ENCODE data around the gene C19orf25. TPM values are rescaled to one million over a fixed set of nuclear protein-coding genes. Genes with fewer than 3 reads are reported as not detected.

Gene C19orf25
- polyA plus RNA-seq, 1 donor from 2014 or later = 80.2 TPM

DNA sequence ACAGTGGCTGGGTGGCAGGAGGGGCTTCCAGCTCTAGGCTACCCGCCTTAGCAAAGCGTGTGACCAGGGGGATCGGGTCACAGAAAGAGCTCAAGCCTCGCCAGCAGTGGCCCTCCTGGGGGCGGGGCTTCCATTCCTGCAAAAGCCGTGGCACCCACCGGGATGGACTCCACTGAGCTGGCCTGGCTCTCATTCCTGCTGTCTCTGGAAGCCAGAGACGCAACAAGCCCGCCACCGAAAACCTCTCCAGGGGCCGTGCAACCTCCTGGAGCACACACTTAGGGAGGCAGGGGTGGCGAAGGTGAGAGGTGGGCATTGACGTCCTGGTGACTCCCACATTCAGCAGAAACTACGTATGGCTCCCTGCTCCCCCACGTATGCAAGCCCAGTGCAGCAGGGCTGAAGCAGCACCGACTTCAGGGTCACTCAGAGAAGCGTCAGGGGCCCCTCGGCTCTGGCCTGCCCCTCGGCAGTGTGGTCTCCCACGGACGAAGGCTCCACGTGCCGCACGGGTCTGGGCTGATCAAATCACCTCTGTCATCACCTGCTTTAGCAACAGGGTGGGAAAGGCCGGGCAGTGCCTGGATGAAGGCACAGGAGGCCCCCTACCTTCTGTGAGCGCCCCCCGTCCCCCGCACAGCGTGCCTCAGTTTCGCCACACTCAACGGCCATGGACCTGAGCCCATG, 3.1 kb downstream of the C19orf25 start:
- no peaks in the 10 kb centered on the region for H3K9me2 ChIP-seq (ENCODE audit: insufficient read depth, low read length)

DNA sequence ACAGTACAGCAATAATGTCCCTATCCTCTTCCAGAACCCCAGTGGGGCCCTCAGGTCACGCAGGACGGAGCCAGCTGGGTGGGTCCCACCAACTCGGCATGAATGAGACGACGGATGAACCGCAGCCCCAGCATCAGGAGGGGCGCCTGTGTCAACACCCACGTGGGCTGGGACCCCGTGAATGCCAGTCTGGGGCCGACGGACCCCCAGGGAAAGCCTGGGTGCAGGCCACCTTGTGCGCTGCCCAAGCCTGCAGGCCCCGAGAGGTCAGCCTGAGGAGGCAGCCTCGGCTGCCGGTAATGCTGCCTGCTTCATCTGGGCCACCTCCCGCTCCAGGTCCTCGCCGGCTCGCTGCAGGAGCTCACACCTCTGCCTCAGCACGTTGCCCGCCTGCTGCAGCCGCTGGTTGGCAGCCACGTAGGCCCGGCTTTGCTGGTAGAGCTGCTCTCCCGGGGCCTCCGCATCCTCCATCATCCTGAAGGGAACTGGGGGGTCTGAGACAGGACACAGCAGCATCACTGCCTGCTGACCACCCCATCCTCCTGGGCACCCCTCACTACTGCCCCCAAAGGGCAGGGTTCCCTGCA, 4.2 kb downstream of the C19orf25 start:
- no peaks in the 10 kb centered on the region for H3K36me3 ChIP-seq (ENCODE audit: insufficient read depth, low read length)
- no peaks in the 10 kb centered on the region for H3K79me2 ChIP-seq (replicated peaks; ENCODE audit: insufficient read depth, low read length)
- H3K27me3 ChIP-seq (ENCODE audit: insufficient read depth, low read depth, low read length) = no peaks in the 10 kb centered on the region
- no peak overlapping the region for H2AFZ ChIP-seq (ENCODE audit: low read depth, low read length)
- no peaks in the 10 kb centered on the region for H3K9me3 ChIP-seq (ENCODE audit: low read length)
- peaks cover 36% of the 10 kb centered on the region for H4K20me1 ChIP-seq (ENCODE audit: insufficient read depth)
- no peak overlapping the region for H3K27ac ChIP-seq (ENCODE audit: low read length)
- H3K9ac ChIP-seq (ENCODE audit: low read length) = no peak overlapping the region
- no peaks in the 10 kb centered on the region for H3K9me2 ChIP-seq (ENCODE audit: insufficient read depth, low read length)
- no peak overlapping the region for H3K4me3 ChIP-seq (ENCODE audit: low read length)
- no peak overlapping the region for H3K4me2 ChIP-seq (ENCODE audit: low read length)
- TF ChIP-seq, protein P1, sequence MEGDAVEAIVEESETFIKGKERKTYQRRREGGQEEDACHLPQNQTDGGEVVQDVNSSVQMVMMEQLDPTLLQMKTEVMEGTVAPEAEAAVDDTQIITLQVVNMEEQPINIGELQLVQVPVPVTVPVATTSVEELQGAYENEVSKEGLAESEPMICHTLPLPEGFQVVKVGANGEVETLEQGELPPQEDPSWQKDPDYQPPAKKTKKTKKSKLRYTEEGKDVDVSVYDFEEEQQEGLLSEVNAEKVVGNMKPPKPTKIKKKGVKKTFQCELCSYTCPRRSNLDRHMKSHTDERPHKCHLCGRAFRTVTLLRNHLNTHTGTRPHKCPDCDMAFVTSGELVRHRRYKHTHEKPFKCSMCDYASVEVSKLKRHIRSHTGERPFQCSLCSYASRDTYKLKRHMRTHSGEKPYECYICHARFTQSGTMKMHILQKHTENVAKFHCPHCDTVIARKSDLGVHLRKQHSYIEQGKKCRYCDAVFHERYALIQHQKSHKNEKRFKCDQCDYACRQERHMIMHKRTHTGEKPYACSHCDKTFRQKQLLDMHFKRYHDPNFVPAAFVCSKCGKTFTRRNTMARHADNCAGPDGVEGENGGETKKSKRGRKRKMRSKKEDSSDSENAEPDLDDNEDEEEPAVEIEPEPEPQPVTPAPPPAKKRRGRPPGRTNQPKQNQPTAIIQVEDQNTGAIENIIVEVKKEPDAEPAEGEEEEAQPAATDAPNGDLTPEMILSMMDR (IDR thresholded peaks at IDR 0.05; ENCODE audit: poor library complexity, severe bottlenecking) = no peak
- no peak for TF ChIP-seq TAF1 (IDR thresholded peaks at IDR 0.05; ENCODE audit: low read depth)
- peak; percentile 12 for TF ChIP-seq POLR2AphosphoS5 (IDR thresholded peaks at IDR 0.05)
- no peak for TF ChIP-seq EZH2 (IDR thresholded peaks at IDR 0.05; ENCODE audit: borderline replicate concordance, insufficient read depth, low read length, poor library complexity, severe bottlenecking)
- no peak for TF ChIP-seq SMC3 (conservative IDR thresholded peaks at IDR 0.05; ENCODE audit: poor library complexity)
- TF ChIP-seq, protein P2, sequence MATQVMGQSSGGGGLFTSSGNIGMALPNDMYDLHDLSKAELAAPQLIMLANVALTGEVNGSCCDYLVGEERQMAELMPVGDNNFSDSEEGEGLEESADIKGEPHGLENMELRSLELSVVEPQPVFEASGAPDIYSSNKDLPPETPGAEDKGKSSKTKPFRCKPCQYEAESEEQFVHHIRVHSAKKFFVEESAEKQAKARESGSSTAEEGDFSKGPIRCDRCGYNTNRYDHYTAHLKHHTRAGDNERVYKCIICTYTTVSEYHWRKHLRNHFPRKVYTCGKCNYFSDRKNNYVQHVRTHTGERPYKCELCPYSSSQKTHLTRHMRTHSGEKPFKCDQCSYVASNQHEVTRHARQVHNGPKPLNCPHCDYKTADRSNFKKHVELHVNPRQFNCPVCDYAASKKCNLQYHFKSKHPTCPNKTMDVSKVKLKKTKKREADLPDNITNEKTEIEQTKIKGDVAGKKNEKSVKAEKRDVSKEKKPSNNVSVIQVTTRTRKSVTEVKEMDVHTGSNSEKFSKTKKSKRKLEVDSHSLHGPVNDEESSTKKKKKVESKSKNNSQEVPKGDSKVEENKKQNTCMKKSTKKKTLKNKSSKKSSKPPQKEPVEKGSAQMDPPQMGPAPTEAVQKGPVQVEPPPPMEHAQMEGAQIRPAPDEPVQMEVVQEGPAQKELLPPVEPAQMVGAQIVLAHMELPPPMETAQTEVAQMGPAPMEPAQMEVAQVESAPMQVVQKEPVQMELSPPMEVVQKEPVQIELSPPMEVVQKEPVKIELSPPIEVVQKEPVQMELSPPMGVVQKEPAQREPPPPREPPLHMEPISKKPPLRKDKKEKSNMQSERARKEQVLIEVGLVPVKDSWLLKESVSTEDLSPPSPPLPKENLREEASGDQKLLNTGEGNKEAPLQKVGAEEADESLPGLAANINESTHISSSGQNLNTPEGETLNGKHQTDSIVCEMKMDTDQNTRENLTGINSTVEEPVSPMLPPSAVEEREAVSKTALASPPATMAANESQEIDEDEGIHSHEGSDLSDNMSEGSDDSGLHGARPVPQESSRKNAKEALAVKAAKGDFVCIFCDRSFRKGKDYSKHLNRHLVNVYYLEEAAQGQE (IDR thresholded peaks at IDR 0.05; ENCODE audit: borderline replicate concordance) = no peak
- no peaks in the 10 kb centered on the region for H3F3A ChIP-seq (ENCODE audit: insufficient read depth, low read length, poor library complexity, severe bottlenecking)

More for the DNA sequence above, 3.1 kb downstream of the C19orf25 start:
- H3K27ac ChIP-seq (ENCODE audit: low read length) = no peak overlapping the region
- no peaks in the 10 kb centered on the region for H3K27me3 ChIP-seq (ENCODE audit: insufficient read depth, low read depth, low read length)
- no peaks in the 10 kb centered on the region for H3K79me2 ChIP-seq (replicated peaks; ENCODE audit: insufficient read depth, low read length)
- H4K20me1 ChIP-seq (ENCODE audit: insufficient read depth) = peaks cover 25% of the 10 kb centered on the region
- no peak overlapping the region for H2AFZ ChIP-seq (ENCODE audit: low read depth, low read length)
- no peaks in the 10 kb centered on the region for H3F3A ChIP-seq (ENCODE audit: insufficient read depth, low read length, poor library complexity, severe bottlenecking)
- TF ChIP-seq, protein P1 (IDR thresholded peaks at IDR 0.05; ENCODE audit: poor library complexity, severe bottlenecking) = no peak
- peak; percentile 37 for TF ChIP-seq POLR2AphosphoS5 (IDR thresholded peaks at IDR 0.05)
- no peak overlapping the region for H3K4me3 ChIP-seq (ENCODE audit: low read length)
- H3K9me3 ChIP-seq (ENCODE audit: low read length) = no peaks in the 10 kb centered on the region
- no peak overlapping the region for H3K4me2 ChIP-seq (ENCODE audit: low read length)
- H3K9ac ChIP-seq (ENCODE audit: low read length) = no peak overlapping the region
- H3K36me3 ChIP-seq (ENCODE audit: insufficient read depth, low read length) = no peaks in the 10 kb centered on the region
